NT2/D1 (cell line): ENCODE measurements around the gene EXOC1L.

Experiments used
- SUZ12 ChIP-seq: IDR thresholded peaks from 2 replicates; pipeline ENCODE4 v1.6.1; 2011; ENCODE audit not compliant: insufficient read length, insufficient read depth; ENCODE audit errors: extremely low read depth
- YY1 ChIP-seq: IDR thresholded peaks from 2 replicates; pipeline ENCODE4 v1.6.1; 2011; ENCODE audit not compliant: insufficient read length, insufficient read depth
- ZNF274 ChIP-seq: IDR thresholded peaks from 2 replicates; pipeline ENCODE4 v1.6.1; 2011; ENCODE audit warnings: mild to moderate bottlenecking, low read depth, low read length

DNA sequence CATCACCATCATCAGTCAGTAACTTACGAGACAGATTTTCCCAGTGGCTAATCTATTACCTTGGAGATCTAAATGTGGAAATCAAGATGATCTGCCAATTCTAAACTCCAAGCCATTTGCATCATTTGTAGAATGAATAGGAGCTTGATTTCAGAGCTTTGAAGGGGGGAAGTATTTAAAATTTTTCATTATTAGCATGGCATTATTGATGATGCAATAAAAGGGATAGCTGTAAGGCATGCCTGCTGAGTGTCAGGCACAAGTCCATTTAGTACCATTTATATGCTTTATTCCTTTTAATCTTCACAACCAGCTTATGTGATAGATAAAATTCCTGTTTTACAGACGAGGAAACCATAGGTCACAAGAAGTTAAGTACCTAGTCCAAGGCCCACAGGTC, 5.3 kb downstream of the EXOC1L start:
- TF ChIP-seq SUZ12 = no peak
- TF ChIP-seq YY1 = no peak
- TF ChIP-seq ZNF274 = no peak
